ENCODE data around the gene C13orf46.
"Not testable (repeated sequence)": the region's sequence is repeated elsewhere in the genome, so short reads cannot be mapped to it uniquely, and the experiment has no call there.

C13orf46 gene

DNA sequence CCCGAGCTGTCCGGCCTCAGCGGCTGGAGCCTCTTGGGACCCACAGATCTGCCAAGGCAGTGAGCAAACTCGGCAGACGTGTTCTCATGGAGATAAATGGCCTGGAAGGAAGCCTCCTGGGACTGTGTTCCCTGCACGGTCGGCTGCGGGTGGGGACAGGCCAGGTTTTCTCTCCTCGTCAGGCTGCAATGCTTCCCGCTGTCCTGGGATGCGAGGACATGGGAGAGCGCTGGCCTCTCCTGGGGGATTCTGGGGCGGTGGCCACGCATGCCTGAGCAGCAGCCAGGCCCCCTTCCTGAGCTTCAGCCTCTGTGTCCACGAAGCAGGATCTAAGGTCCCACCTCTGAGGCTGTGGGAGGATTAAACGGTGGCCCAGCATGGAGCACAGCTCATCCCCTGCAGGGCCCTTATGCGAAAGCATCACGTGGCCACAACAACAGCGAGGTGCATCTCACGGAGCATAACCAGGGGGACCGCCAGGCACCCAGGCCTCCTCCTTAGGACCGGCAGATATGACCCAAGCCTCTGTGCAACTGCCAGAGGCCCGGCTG lies 21.2 kb upstream of the C13orf46 start:
- DNase-seq (ENCODE audit: low spot score) (no peak), FAIRE-seq (no peak)

DNA sequence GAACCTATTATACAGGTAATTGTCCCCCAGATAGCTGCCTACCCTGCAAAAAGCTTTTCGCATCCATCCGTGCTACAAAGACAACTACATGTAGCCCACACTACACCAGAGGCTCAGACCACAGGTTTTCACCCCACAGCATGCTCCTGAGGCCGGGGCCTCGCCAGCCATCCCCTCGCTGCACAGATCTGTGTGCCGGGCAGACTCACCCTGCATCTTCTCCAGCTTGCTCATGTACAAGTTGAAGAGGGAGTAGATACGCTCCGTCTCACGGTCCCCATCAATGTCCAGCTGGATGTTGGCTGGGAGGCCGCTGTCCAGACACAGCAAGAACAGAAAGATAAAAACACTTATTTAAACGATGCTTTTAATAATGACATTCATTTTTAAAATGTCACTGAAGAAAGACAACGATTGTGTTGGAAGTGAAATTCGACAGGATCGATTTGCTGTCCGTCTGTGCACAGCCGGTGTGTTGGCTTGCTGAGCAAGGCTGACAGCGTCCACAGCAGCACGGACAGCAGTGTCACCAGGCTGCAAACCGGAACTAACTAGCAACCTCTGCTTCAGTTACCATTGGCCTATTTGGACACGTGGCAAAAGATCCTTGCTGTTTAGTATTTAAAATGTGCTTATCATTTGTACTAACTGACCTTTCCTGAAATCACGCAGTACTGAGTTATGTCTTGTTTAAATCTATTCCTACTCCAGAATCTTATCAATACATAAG lies 18.6 kb upstream of the C13orf46 start:
- no peak for FAIRE-seq
- DNase-seq (ENCODE audit: low spot score), result no peak

DNA sequence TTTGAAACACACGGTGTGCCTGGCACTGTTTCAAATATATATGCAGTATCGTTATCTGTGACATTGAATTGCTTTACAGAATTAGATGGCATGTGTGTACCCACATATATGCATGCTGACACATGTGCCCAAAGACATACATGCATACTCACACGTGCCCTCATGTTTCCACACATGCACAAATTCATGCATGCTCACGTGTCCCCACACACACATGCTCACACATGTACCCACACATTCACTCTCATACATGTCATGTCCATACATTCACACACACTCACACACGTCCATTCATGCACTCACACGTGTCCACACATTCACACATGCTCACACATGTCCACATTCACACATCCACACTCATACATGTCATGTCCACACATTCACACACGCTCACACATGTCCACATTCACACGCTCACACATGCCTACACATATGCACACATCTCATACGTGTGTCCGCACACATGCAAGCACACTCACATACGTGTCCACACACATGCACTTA lies 17.9 kb upstream of the C13orf46 start:
- DNase-seq (ENCODE audit: low spot score) (no peak), FAIRE-seq (no peak)

DNA sequence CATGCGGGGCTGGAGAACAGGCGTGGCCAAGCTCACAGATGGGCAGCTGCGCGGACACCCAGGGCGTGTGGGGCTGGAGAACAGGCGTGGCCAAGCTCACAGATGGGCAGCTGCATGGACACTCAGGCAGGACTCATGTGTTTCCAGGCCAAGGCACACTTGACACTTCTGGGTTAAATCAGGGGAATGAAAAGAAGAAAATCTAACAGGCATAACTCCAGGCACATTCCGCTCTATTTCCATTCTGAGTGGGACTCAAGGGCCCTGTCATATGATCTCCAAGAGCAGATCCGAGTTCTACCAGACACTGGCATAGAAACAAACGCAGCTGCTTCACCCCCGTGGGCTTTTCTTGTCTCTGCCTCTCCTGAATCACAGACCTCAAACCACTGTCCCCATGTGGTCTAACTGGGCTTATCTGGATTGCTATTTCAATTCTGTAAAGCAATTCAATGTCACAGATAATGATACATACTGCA lies 17.4 kb upstream of the C13orf46 start:
- FAIRE-seq (no peak), DNase-seq (ENCODE audit: low spot score) (no peak)

DNA sequence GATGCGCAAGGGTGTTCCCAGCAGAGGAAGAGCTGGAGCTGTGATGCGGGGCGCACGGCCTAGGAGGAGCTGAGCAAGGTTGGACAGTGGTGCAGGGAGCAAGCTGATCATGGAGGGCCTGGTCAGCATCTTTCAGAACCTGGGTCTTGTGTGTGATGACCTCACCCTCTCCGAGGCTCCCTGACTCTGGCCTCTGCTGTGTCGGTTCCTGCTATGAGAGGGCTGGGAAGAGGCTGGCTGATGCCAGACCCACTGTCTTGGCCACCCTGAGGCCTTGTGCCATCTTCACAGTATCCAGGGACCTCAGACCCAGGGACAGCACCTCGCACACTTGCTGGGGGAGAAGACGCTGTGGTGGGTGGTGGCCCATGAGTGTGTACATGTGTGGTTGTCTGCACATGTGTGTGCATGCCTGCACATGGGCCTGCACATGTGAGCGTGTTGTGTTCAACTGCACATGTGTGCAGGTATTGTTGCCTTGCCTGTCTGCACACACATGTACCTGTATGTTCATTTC lies 16.5 kb upstream of the C13orf46 start:
- no peak for DNase-seq (ENCODE audit: low spot score)
- no peak for FAIRE-seq

DNA sequence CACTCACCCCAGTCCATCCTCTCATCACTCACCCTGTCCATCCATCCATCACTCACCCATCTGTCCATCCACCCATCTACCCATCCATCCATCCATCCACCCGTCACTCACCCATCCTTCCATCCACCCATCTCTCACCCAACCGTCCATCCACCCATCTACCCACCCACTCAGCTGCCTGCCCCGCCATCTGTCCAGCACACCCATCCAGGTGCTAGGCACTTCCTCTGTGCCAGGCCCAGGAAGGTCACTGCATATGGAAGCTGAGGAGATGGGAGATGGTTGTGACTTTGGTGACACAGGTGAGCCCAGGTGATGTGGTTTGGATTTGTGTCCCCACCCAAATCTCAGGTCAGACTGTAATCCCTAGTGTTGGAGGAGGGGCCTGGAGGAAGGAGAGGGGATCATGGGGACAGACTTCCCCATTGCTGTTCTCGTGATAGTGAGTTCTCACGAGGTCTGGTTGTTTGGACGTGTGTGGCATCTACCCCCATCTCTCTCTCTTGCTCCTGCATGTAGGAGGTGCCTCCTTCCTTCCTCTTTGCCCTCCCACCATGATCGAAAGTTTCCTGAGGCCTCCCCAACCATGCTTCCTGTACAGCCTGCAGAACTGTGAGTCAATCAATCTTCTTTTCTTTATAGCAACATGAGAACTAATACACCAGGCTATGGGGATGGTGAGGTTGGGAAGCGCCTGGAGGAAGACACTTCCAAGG lies 15.9 kb upstream of the C13orf46 start:
- FAIRE-seq, result no peak

DNA sequence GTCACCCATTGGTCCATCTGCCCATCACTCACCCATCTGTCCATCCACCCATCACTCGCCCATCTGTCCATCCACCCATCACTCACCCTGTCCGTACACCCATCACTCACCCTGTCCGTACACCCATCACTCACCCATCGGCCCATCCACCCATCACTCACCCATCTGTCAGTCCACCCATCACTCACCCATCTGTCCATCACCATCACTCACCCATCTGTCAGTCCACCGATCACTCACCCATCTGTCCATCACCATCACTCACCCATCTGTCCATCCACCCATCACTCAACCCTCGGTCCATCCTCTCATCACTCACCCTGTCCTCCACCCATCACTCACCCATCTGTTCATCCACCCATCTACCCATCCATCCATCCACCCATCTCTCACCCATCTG lies 15.0 kb upstream of the C13orf46 start:
- DNase-seq (ENCODE audit: low spot score); FAIRE-seq: not testable (repeated sequence)

More for the DNA sequence above, 15.9 kb upstream of the C13orf46 start:
- no peak for DNase-seq (ENCODE audit: low spot score)

DNA sequence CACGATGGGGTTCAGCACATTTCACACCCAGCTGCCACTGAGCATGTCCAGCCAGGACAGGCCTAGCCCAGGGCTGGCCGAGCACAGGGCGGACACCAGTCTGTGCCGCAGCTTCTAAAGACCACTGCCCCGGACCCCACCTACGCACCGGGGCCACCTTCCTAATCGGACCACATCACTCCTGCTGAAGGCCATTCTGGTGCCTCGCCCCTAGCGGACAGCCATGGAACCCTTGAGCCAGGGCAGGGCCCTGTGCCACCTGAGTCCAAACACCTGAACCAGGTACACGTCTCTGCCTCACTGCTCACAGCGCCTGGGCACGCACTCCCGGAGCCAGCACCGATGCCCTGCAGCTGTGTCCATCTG lies 8.4 kb upstream of the C13orf46 start:
- DNase-seq (ENCODE audit: low spot score) (no peak), FAIRE-seq (no peak)

DNA sequence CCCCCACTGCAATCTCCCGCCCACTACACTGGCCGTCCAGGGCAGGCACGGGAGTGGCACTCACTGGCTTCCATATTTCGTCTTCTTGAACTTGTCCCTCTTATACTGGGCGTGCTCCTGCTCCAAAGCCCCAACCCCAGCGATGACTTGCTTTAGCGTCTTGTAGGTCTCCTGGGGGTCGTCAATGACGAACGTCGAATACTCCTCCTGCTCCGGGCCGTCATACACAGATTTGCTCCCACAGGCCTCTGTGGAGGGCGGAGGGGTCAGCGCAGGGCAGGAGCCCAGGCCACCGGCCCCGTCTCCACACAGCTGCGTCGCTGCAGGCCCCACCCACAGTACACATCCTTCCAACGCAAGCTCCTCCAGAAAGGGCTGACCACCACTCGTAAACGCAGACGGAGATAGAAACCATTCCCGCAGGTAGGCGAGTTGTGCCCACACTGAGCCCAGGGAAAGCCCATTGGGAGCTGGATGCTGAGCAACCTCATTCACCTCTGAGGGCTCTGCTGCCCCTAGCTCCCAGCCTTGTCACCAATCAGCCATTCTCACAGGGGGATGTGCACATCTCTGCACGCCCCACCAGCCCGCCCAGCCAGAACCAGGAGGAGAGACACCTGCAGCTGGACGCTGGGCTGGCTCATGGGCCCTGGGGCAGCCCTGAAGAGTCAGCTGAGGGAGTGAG lies 7.9 kb upstream of the C13orf46 start:
- DNase-seq (ENCODE audit: low spot score), result no peak
- FAIRE-seq, result no peak

DNA sequence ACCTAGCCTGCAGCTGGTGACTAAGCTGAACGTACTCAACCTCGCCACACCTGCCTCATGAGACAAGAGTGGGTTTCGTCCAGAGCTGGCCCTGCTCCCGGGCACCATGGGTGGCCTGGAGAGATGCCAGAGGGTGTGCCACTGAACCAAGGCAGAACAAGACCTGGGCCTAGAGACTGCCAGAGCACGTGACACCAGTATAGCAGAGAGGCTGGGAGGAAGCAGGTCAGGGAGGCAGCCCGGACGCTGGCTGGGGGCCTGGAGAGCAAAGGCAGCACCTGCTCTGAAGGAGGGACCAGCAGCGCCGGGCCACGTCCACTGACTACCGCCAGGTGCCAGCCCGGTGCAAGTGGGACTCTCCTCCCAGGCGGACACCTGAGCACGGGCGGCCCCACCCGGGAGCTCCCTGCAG lies 7.3 kb upstream of the C13orf46 start:
- FAIRE-seq (peak; percentile 14), DNase-seq (ENCODE audit: low spot score) (peak; percentile 50)

DNA sequence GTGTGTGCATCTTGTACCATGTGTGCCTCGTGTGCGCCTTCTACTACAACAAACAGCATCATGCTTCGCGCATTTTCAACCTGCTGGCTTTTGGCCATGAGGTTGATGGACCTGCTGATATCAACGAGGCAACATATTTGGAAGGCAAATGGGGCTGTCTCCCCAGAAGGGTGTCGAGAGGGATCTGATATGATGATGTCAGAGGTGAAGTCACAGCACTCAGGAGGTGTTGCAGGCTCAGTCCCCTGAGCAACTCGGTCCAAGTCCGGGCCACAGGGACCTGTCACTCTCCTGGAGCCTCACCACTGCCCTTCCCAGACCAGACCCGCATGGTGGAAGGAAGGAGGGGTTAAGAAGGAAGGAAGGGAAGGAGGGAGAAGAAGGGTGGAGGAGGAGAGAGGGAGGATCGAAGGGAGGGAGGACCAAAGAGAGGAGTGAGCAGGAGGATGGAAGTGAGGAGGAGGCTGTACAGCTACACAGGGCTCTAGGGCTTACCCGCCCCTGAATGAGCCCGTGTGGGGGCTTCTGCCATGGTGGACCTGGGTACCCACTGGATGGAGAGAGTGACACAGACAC lies 6.7 kb upstream of the C13orf46 start:
- DNase-seq (ENCODE audit: low spot score), result no peak
- FAIRE-seq, result no peak

DNA sequence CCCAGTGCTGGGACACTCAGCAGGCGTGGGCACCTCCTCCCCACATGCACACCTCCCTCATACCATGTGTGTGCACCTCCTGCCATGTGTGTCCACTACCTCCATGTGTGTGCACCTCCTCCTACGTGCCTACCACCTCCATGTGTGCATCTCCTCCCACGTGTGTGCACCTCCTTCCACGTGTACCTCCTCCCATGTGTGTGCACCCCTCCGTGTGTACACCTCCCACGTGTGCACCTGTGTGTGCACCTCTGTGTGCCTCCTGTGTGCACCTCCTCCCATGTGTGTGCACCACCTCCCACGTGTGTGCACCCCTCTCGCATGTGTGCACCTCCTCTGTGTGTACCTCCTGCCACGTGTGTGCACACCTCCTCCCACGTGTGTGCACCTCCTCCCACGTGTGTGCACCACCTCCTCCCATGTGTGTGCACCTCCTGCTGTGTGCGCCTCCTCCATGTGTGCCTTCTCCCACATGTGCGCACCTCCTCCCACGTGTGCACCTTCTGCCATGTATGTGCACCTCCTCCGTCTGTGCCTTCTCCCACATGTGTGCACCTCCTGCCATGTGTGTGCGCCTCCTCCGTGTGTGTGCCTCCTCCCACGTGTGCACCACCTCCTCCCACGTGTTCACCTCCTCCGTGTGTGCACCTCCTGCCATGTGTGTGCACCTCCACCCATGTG lies 6.1 kb upstream of the C13orf46 start:
- no peak for DNase-seq (ENCODE audit: low spot score)
- FAIRE-seq, result no peak

DNA sequence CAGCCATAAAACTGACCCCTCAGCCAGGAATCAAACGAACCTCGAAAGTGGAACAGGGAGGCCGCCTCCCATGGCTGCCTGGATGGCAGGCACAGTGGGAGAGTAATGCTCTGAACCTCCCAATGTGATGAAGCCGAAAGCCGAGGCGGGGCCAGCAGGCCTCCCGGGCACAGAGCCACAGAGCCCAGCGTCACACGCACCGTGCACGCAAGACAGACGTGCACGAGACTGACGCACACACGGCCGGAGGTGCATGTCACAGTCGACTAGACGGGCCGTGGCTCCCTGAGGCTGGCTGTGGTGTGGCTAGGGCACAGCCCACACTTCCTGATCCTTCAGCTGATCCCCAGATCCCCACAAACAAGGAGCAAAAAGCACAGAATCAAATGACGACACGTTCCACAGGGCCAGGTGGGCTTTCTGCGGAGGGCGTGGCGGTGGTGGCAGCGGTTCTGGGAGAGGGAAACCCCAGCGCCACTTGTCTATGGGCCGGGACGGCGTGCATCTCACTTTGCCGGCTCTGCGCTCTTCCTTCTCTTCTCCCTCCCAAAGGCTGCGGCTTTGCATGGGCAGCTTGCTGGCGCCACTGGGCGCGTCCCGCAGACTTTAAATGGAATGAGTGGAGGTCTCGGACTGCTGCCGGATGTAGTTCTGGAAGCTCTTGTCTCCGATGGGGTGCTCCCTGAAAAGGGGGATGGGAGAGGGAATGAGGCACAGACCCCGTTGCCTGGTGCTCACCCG lies 5.0 kb upstream of the C13orf46 start:
- DNase-seq (ENCODE audit: low spot score) (no peak), FAIRE-seq (no peak)

DNA sequence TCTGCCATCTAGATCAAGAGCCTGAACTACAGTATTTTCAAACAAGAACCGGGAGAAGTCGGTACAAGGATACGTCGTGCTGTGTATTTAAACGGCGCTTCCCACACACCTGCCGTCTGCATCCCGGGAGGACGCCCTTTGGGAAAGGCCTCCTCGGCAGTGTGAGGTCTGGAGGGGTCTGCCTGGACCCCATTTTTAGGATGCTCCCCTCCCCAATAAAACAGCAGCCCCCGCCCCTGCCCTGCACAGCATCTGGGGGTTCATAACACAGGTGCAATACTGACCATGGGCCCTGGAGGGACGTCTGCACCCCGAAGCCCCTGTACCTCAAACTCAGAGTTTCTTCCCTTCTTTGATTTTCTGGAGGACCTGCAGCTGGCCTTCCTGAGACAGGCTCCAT lies 4.1 kb upstream of the C13orf46 start:
- DNase-seq (ENCODE audit: low spot score) (no peak), FAIRE-seq (no peak)

DNA sequence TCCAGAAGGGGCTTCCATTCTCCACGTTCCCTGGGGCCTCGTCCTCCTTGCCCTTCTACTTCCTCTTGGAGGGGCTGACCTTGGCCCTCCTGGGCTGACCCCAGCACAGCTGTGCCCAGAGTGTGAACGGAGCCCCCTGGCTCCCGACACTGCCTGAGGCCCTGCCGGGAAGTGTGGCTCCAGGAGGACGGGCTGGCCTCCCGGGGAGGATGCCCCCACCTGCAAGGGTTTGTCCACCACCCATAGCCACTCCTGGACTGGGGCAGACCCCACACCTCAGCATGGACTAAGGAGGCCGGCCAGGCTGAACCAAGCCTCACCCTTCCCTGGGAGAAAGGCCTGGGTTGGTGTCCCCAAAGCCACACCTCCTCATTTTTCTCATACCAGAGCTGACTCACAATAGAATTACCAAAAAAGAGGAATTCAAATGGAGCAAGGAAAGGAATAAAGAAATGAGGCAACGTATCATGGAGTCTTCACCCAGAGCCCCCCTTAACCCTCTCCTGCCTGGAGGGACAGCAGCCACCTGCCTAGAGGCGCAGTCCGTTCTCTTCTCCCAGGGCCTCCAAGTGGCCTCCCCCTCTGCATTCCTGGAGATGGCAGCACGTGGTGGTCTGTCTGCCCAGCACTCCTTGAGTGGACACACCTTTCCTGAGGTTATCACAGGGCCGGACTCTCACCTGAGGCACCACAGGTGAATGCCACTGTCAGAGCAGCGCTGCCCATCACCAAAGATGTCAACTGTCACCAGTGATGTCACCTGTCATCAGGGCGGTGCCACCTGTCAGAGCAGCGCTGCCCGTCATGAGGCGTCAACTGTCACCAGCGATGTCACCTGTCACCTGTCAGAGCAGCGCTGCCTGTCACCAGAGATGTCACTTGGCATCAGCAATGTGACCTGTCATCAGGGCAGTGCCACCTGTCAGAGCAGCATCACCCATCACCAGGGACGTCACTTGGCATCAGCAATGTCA lies 3.1 kb upstream of the C13orf46 start:
- peak; percentile 10 for DNase-seq (ENCODE audit: low spot score)
- FAIRE-seq, result no peak

DNA sequence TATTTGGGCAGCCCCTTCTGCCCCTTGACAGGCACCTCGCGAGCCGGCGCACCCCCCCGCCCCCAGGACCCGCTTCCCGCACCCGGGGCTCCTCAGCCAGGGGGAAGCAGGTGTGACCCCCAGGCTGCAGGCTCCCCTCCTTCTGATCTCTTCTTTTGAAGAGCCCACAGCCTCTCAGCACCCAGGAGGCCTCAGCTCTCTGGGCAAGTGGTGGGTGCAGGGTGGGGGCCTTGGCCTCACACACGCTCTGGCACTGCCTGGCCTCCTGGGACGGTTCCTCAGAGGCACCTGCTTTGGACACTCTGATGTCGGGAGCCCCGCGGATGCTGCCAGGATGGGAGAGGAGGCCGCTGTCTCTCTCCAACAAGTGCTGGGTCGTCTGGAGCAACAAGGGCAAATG lies 1.5 kb upstream of the C13orf46 start:
- FAIRE-seq (no peak), DNase-seq (ENCODE audit: low spot score) (no peak)

DNA sequence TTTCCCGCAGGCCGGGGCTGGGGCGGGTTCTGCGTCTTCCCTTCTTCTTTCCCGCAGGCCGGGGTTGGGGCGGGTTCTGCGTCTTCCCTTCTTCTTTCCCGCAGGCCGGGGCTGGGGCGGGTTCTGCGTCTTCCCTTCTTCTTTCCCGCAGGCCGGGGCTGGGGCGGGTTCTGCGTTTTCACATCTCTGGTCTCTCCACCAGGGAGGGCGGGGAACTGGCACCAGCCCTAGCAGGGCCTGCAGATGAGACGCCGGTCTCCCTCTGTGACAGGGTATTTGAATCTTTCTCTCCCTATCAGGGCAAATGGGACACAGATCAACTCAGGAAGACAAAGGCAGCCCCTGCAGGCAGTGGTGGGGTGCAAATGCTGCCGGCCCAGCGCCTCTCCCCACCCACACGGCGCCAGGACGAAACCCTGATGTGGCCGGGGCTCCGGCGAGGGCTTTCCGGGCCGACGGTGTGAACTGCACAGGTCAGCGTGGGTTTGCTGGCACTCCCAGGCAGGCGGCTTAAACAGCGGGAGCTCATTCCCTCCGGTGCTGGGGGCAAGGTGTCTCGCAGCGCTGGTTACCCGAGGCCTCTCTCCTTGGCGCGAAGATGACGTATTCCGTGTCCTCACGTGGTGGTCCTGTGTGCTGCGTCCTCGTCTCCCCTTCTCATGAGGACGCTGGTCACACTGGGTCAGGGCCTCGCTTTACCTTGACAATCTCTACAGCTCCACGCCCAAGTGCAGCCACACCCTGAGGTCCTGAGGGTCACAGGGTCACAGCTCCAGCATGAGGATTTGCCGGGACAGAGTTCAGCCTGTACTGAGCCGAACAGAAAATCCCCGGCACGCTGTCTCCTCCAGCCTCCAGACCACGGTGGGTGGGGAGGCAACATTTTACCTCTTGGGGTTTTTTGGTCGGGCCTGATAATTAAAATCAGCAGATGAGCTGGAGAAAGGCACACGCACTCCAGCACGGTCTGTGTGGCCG lies 717 bp upstream of the C13orf46 start:
- FAIRE-seq, result no peak
- DNase-seq (ENCODE audit: low spot score), result no peak

Data from RCC 7860 (cell line).